Tibial nerve (tissue), 4 donors: ENCODE results near the gene GNAI3.

Experiments
- EP300 ChIP-seq, 2 donors: sonication (generic); formaldehyde crosslinking; IDR thresholded peaks; one replicate each; pipeline ENCODE4 v1.6.1; 2017; ENCODE audit warnings: antibody characterized with exemption in 2 of 2, mild to moderate bottlenecking in 1 of 2
- POLR2A ChIP-seq, 2 donors: fragments of 450-650 bp; IDR thresholded peaks; one replicate each; pipeline ENCODE4 v1.6.1; 2017; ENCODE audit warnings: antibody characterized with exemption in 2 of 2, mild to moderate bottlenecking in 2 of 2, moderate library complexity in 2 of 2
- TF ChIP-seq, protein P1 (sequence below), 5 experiments: fragments of 200-600 bp in 3 of 5; fragments of 450-650 bp in 2 of 5; sonication (generic) in 3 of 5; IDR thresholded peaks; one replicate each; pipeline ENCODE4 v1.5.1; 2016 to 2019; ENCODE audit warnings: antibody characterized with exemption in 5 of 5, mild to moderate bottlenecking in 3 of 5, moderate library complexity in 2 of 5

DNA sequence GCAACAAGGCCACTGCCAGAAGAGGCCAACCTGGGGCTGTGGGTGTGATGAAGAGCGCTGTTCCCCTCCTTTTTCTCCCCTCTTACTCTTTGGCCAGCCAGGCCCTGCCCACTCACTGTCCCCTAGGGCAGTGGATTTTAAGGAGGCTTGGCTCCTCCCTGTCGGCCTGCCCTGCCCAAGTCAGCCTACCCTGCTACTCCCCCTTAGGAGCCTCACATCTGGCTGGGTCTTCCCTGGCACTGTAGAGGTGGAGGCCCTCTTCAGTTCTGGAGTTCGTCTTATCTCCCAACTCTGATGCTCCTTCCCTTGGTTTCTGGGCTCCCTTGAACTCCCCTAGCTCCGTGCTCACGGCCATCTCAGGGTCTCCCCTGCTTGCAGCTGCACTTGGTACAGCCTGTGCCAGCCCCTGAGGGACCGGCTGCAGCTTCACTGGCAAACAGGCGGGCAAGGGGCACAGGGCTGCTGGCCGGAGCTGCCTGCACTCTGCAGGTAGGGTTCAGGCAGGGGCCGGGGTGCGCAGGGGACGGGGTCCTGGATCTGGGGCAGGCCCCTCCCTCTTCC lies 75.3 kb downstream of the GNAI3 start:
- TF ChIP-seq POLR2A (IDR thresholded peaks at IDR 0.05), result no peak
- TF ChIP-seq, protein P1, sequence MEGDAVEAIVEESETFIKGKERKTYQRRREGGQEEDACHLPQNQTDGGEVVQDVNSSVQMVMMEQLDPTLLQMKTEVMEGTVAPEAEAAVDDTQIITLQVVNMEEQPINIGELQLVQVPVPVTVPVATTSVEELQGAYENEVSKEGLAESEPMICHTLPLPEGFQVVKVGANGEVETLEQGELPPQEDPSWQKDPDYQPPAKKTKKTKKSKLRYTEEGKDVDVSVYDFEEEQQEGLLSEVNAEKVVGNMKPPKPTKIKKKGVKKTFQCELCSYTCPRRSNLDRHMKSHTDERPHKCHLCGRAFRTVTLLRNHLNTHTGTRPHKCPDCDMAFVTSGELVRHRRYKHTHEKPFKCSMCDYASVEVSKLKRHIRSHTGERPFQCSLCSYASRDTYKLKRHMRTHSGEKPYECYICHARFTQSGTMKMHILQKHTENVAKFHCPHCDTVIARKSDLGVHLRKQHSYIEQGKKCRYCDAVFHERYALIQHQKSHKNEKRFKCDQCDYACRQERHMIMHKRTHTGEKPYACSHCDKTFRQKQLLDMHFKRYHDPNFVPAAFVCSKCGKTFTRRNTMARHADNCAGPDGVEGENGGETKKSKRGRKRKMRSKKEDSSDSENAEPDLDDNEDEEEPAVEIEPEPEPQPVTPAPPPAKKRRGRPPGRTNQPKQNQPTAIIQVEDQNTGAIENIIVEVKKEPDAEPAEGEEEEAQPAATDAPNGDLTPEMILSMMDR (IDR thresholded peaks at IDR 0.05), result no peak
- TF ChIP-seq EP300 (IDR thresholded peaks at IDR 0.05), result no peak
